HUES6 (cell line): ENCODE results near the gene CDC42SE1.

Experiments
- H3K27ac ChIP-seq: 2 replicates; pipeline ENCODE4 v1.7.0; 2013; ENCODE audit warnings: low read depth, mild to moderate bottlenecking, low read length, inconsistent platforms
- H3K27me3 ChIP-seq: 2 replicates; pipeline ENCODE4 v1.6.1; 2013; ENCODE audit warnings: low read length; ENCODE audit not compliant: control insufficient read depth, insufficient read depth
- H3K36me3 ChIP-seq: 2 replicates; pipeline ENCODE4 v1.6.1; 2013; ENCODE audit warnings: low read length; ENCODE audit not compliant: control insufficient read depth, insufficient read depth
- H3K4me1 ChIP-seq: 2 replicates; pipeline ENCODE4 v1.6.1; 2013; ENCODE audit warnings: low read length; ENCODE audit not compliant: control insufficient read depth, insufficient read depth
- H3K4me3 ChIP-seq: 2 replicates; pipeline ENCODE4 v1.5.1; 2013; ENCODE audit warnings: low read depth, low read length
- H3K9ac ChIP-seq: one replicate; pipeline ENCODE4 v1.6.1; 2013; ENCODE audit warnings: mild to moderate bottlenecking, low read length
- H3K9me3 ChIP-seq: 2 replicates; pipeline ENCODE4 v1.6.1; 2013; ENCODE audit warnings: low read depth, low read length; ENCODE audit not compliant: control insufficient read depth, insufficient read depth

Gene CDC42SE1

GRCh38 chr1:151007853-151008243, 51.6 kb downstream of the CDC42SE1 start:
- Histone ChIP-seq H3K9ac (peak overlapping the region; percentile 25), H3K27ac (peak overlapping the region; percentile 71; the same call in 1 of the 2 replicates), H3K4me3 (peak overlapping the region; percentile 97), H3K9me3 (no peaks in the 10 kb centered on the region), H3K27me3 (no peaks in the 10 kb centered on the region), H3K4me1 (peaks cover 28% of the 10 kb centered on the region), H3K36me3 (no peaks in the 10 kb centered on the region)

- Histone ChIP-seq H3K4me1 (peaks cover 28% of the 10 kb centered on the region), H3K27ac (peak within 1 kb of the TSS; percentile 71; the same call in 1 of the 2 replicates), H3K9ac (peak within 1 kb of the TSS; percentile 25), H3K27me3 (no peaks in the 10 kb centered on the region), H3K9me3 (no peaks in the 10 kb centered on the region), H3K4me3 (peak within 1 kb of the TSS; percentile 97), H3K36me3 (no peaks in the 10 kb centered on the region)
These were observed 52.9 kb downstream of the CDC42SE1 start, which contains the start of gene MINDY1 for GRCh38 chr1:151006327-151007052. Gene MINDY1, minus strand, starts transcription at chr1:151006902. Its CDS starts 4,285 bp downstream, at chr1:151002617.

GRCh38 chr1:151005729-151006319, 53.6 kb downstream of the CDC42SE1 start:
- no peaks in the 10 kb centered on the region for H3K9me3 ChIP-seq
- no peak overlapping the region for H3K9ac ChIP-seq
- peak overlapping the region; percentile 56 for H3K4me3 ChIP-seq
- no peak overlapping the region for H3K27ac ChIP-seq
- H3K27me3 ChIP-seq = no peaks in the 10 kb centered on the region
- no peaks in the 10 kb centered on the region for H3K36me3 ChIP-seq
- H3K4me1 ChIP-seq = peaks cover 28% of the 10 kb centered on the region

GRCh38 chr1:151003180-151003579, 56.2 kb downstream of the CDC42SE1 start:
- no peaks in the 10 kb centered on the region for H3K9me3 ChIP-seq
- no peak overlapping the region for H3K9ac ChIP-seq
- H3K36me3 ChIP-seq = no peaks in the 10 kb centered on the region
- H3K4me3 ChIP-seq = no peak overlapping the region
- peaks cover 24% of the 10 kb centered on the region for H3K4me1 ChIP-seq
- no peak overlapping the region for H3K27ac ChIP-seq
- no peaks in the 10 kb centered on the region for H3K27me3 ChIP-seq

- H3K9ac ChIP-seq = no peak overlapping the region
- H3K27ac ChIP-seq = no peak overlapping the region
- H3K27me3 ChIP-seq = no peaks in the 10 kb centered on the region
- no peaks in the 10 kb centered on the region; the same call in 1 of the 2 replicates for H3K36me3 ChIP-seq
- no peaks in the 10 kb centered on the region for H3K9me3 ChIP-seq
- H3K4me1 ChIP-seq = peaks cover 19% of the 10 kb centered on the region
- H3K4me3 ChIP-seq = no peak overlapping the region
These were observed 56.8 kb downstream of the CDC42SE1 start for GRCh38 chr1:151002611-151003010.

GRCh38 chr1:151002051-151002450, 57.4 kb downstream of the CDC42SE1 start:
- Histone ChIP-seq H3K4me1 (peaks cover 16% of the 10 kb centered on the region), H3K36me3 (peaks cover under 1% of the 10 kb centered on the region; the same call in 1 of the 2 replicates), H3K9me3 (no peaks in the 10 kb centered on the region), H3K27me3 (no peaks in the 10 kb centered on the region), H3K9ac (no peak overlapping the region), H3K27ac (no peak overlapping the region), H3K4me3 (no peak overlapping the region)

GRCh38 chr1:151001602-151002001, 57.8 kb downstream of the CDC42SE1 start:
- H3K4me3 ChIP-seq = no peak overlapping the region
- no peak overlapping the region for H3K9ac ChIP-seq
- H3K4me1 ChIP-seq = peaks cover 13% of the 10 kb centered on the region
- H3K27ac ChIP-seq = no peak overlapping the region
- H3K27me3 ChIP-seq = no peaks in the 10 kb centered on the region
- H3K9me3 ChIP-seq = no peaks in the 10 kb centered on the region
- H3K36me3 ChIP-seq = peaks cover 4% of the 10 kb centered on the region; the same call in 1 of the 2 replicates
